Stomach (tissue), 4 donors: ENCODE data around the gene TUBB2B.

ENCODE experiments used
- EP300 ChIP-seq: sonication (generic); formaldehyde crosslinking; IDR thresholded peaks from one replicate; pipeline ENCODE4 v1.6.1; 2017; ENCODE audit warnings: antibody characterized with exemption
- POLR2A ChIP-seq, 4 donors: fragments of 450-650 bp; IDR thresholded peaks; one replicate each; pipeline ENCODE4 v1.6.1; 2016; ENCODE audit warnings: antibody characterized with exemption in 4 of 4, control low read depth in 2 of 4, mild to moderate bottlenecking in 1 of 4, moderate library complexity in 1 of 4
- POLR2AphosphoS5 ChIP-seq, 3 donors: sonication (generic); formaldehyde crosslinking; IDR thresholded peaks; one replicate each; pipeline ENCODE4 v1.6.1; 2016; ENCODE audit warnings: antibody characterized with exemption in 3 of 3
- TF ChIP-seq, protein P1 (sequence below), 7 experiments: fragments of 450-650 bp in 4 of 7; fragments of 200-600 bp in 3 of 7; sonication (generic) in 3 of 7; IDR thresholded peaks; one replicate each; pipeline ENCODE4 v1.5.1; 2016 to 2019; ENCODE audit warnings: antibody characterized with exemption in 7 of 7, control low read depth in 2 of 7, mild to moderate bottlenecking in 1 of 7

DNA sequence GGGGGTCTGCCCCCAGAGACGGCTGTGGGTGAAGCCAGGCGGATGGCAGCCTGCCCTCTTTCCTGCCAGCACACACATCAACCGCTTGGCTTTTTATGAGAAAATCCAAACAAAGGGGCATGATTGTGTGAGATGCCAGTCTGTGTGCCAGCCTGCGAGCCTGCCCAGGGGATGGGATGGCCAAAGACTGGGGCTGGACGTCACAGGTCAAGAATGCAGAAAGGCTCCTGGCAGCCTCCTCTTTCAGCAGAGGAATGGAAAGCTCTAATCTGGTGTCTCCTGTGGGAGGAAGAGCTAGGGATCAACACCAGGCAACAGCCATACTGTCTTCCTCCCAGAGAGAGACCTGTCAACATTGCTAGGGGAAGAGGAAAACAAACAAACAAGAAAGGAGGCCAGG lies 15.8 kb downstream of the TUBB2B start:
- TF ChIP-seq, protein P1, sequence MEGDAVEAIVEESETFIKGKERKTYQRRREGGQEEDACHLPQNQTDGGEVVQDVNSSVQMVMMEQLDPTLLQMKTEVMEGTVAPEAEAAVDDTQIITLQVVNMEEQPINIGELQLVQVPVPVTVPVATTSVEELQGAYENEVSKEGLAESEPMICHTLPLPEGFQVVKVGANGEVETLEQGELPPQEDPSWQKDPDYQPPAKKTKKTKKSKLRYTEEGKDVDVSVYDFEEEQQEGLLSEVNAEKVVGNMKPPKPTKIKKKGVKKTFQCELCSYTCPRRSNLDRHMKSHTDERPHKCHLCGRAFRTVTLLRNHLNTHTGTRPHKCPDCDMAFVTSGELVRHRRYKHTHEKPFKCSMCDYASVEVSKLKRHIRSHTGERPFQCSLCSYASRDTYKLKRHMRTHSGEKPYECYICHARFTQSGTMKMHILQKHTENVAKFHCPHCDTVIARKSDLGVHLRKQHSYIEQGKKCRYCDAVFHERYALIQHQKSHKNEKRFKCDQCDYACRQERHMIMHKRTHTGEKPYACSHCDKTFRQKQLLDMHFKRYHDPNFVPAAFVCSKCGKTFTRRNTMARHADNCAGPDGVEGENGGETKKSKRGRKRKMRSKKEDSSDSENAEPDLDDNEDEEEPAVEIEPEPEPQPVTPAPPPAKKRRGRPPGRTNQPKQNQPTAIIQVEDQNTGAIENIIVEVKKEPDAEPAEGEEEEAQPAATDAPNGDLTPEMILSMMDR (IDR thresholded peaks at IDR 0.05): no peak
- TF ChIP-seq POLR2A (IDR thresholded peaks at IDR 0.05): no peak
- TF ChIP-seq EP300: no peak
- TF ChIP-seq POLR2AphosphoS5 (IDR thresholded peaks at IDR 0.05): no peak
